Vagina (tissue), 2 donors: Measurements from ENCODE around the gene ZNF74.

Experiments used
- CTCF ChIP-seq, 3 experiments: fragments of 450-650 bp in 2 of 3; fragments of 200-600 bp in 1 of 3; sonication (generic) in 1 of 3; IDR thresholded peaks; one replicate each; pipeline ENCODE4 v1.5.1; 2017 to 2019; ENCODE audit warnings: antibody characterized with exemption in 3 of 3, mild to moderate bottlenecking in 2 of 3, moderate library complexity in 2 of 3
- POLR2A ChIP-seq, 2 donors: fragments of 450-650 bp; IDR thresholded peaks; one replicate each; pipeline ENCODE4 v1.6.1; 2017; ENCODE audit warnings: antibody characterized with exemption in 2 of 2, mild to moderate bottlenecking in 2 of 2, moderate library complexity in 2 of 2

GRCh38 chr22:20432244-20432686 lies 38.3 kb downstream of the ZNF74 start:
- TF ChIP-seq CTCF (IDR thresholded peaks at IDR 0.05) (no peak), POLR2A (IDR thresholded peaks at IDR 0.05) (no peak)
